NCI-H1436 (cell line): ENCODE results near the gene RNU4-1.

Experiments
- DNase-seq: peaks from one replicate; lab custom pipeline; 2025; lab: John Stamatoyannopoulos, UW

RNU4-1 gene

GRCh38 chr12:120290609-120291305, 2.3 kb downstream of the RNU4-1 start:
- DNase-seq: no peak

- DNase-seq: no peak
Measured at GRCh38 chr12:120287491-120287890, 5.5 kb downstream of the RNU4-1 start.

GRCh38 chr12:120286768-120287490, 6.1 kb downstream of the RNU4-1 start:
- DNase-seq: no peak

GRCh38 chr12:120284381-120284780, 8.7 kb downstream of the RNU4-1 start:
- DNase-seq: no peak

GRCh38 chr12:120283318-120283717, 9.7 kb downstream of the RNU4-1 start:
- DNase-seq: no peak

GRCh38 chr12:120278137-120279069, 14.6 kb downstream of the RNU4-1 start:
- no peak for DNase-seq

- no peak for DNase-seq
Measured at GRCh38 chr12:120276734-120277133, 16.3 kb downstream of the RNU4-1 start.

GRCh38 chr12:120267736-120268135, 25.3 kb downstream of the RNU4-1 start:
- DNase-seq: no peak

GRCh38 chr12:120266180-120266870, 26.7 kb downstream of the RNU4-1 start:
- no peak for DNase-seq

GRCh38 chr12:120265473-120266179, 27.4 kb downstream of the RNU4-1 start, which contains the start of gene PXN:
Gene PXN, minus strand, starts transcription at chr12:120265730. Its CDS starts 101 bp downstream, at chr12:120265629.
- peak; percentile 69 for DNase-seq

- DNase-seq: no peak
Measured at GRCh38 chr12:120264904-120265472, 28.0 kb downstream of the RNU4-1 start.

GRCh38 chr12:120264086-120264903, 28.7 kb downstream of the RNU4-1 start:
- no peak for DNase-seq

- DNase-seq: no peak
Measured at GRCh38 chr12:120263748-120264085, 29.3 kb downstream of the RNU4-1 start.

GRCh38 chr12:120262852-120263747, 29.9 kb downstream of the RNU4-1 start:
- no peak for DNase-seq

GRCh38 chr12:120261951-120262851, 30.8 kb downstream of the RNU4-1 start:
- DNase-seq: no peak

- DNase-seq: no peak
Measured at GRCh38 chr12:120260607-120261006, 32.4 kb downstream of the RNU4-1 start.

GRCh38 chr12:120259418-120260202, 33.4 kb downstream of the RNU4-1 start:
- no peak for DNase-seq
